ENCODE measurements around the gene PYGO2.

GRCh38 chr1:154962795-154963330 lies 1.3 kb upstream of the PYGO2 start:
- TF ChIP-seq CTCF (conservative IDR thresholded peaks at IDR 0.05; ENCODE audit: low read length), result no peak
- no peak for TF ChIP-seq EZH2phosphoT487 (IDR thresholded peaks at IDR 0.05; ENCODE audit: borderline replicate concordance, low read depth, low read length)
